ENCODE data around the gene DDX1. TPM values are rescaled to one million over a fixed set of nuclear protein-coding genes. Genes with fewer than 3 reads are reported as not detected.

The DDX1 gene
- total RNA-seq, 1 experiment from 2014 or later, result 62.6 TPM

DNA sequence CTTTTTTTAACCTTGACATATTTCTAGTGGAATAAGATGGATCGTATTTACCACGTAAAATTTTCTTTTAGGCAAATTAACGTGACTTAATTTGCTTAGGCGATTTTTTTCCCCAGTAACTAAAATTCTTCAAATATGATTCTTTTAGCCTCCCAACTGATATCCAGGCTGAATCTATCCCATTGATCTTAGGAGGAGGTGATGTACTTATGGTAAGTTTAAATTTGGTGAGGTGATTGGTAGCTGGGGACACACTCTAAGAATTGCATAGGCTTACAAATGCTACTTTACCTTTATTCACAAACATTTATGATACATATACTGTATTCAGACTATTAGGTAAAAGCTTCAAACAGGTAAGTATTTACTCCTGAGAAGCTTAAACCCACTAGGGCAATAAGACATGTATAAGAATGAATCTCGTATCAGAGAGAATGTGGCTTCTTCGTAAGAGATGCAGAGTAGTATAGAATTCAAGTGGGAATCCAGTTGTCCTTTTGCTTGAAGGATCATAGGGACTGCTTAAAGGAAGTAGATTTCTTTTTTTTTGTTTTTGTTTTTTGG, 3.8 kb downstream of the DDX1 start:
- Histone ChIP-seq H3K4me1 (ENCODE audit: insufficient read depth, low read length) (peaks cover 13% of the 10 kb centered on the region), H3K4me2 (ENCODE audit: low read length) (no peak overlapping the region), H3K4me3 (ENCODE audit: low read length) (no peak overlapping the region), H4K20me1 (ENCODE audit: low read length) (peaks cover 16% of the 10 kb centered on the region), H3K9me3 (ENCODE audit: low read length) (no peaks in the 10 kb centered on the region), H3K27ac (ENCODE audit: low read length) (no peak overlapping the region), H3F3A (ENCODE audit: low read length, unreplicated experiment) (no peaks in the 10 kb centered on the region), H3K36me3 (ENCODE audit: low read depth, low read length) (peaks cover 50% of the 10 kb centered on the region), H3K9me2 (replicated peaks; ENCODE audit: low read length) (no peaks in the 10 kb centered on the region), H2AFZ (ENCODE audit: low read length) (no peak overlapping the region), H3K9ac (ENCODE audit: low read length) (no peak overlapping the region), H3K27me3 (ENCODE audit: low read length) (no peaks in the 10 kb centered on the region), H3K79me2 (ENCODE audit: low read length) (peaks cover 40% of the 10 kb centered on the region)
- no peak for TF ChIP-seq EZH2 (IDR thresholded peaks at IDR 0.05; ENCODE audit: low read length, unreplicated experiment)
- TF ChIP-seq, protein P1, sequence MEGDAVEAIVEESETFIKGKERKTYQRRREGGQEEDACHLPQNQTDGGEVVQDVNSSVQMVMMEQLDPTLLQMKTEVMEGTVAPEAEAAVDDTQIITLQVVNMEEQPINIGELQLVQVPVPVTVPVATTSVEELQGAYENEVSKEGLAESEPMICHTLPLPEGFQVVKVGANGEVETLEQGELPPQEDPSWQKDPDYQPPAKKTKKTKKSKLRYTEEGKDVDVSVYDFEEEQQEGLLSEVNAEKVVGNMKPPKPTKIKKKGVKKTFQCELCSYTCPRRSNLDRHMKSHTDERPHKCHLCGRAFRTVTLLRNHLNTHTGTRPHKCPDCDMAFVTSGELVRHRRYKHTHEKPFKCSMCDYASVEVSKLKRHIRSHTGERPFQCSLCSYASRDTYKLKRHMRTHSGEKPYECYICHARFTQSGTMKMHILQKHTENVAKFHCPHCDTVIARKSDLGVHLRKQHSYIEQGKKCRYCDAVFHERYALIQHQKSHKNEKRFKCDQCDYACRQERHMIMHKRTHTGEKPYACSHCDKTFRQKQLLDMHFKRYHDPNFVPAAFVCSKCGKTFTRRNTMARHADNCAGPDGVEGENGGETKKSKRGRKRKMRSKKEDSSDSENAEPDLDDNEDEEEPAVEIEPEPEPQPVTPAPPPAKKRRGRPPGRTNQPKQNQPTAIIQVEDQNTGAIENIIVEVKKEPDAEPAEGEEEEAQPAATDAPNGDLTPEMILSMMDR (conservative IDR thresholded peaks at IDR 0.05; ENCODE audit: low read depth, low read length), result no peak
- TF ChIP-seq EZH2phosphoT487 (IDR thresholded peaks at IDR 0.05; ENCODE audit: borderline replicate concordance, low read length), result no peak
- BruUV-seq (replicated peaks), result no TSS peak
- no peak for DNase-seq
- ChIA-PET CTCF (no interaction called here), POLR2A (ENCODE audit: unreplicated experiment) (no interaction called here)
- ATAC-seq, result no peak
- intact Hi-C loops (cut with micrococcal nuclease), result no loop called here

DNA sequence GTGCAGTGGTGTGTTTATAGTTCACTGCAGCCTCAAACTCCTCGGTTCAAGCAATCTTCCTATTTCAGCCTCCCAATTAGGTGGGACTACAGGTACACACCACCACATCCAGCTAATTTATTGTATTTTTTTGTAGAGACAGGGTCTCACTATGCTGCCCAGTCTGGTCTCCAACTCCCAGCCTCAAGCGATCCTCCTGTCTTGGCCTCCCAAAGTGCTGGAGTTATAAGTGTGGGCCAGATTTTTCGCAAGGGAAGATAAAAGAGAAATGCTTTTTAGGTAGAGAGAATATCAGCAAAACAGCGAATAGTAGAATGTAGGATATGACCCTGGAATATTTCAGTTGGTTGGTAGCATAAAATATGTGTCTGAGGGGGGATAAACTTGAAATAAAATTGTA, 4.3 kb downstream of the DDX1 start:
- Histone ChIP-seq H3K27me3 (ENCODE audit: low read length) (no peaks in the 10 kb centered on the region), H2AFZ (ENCODE audit: low read length) (no peak overlapping the region), H4K20me1 (ENCODE audit: low read length) (peaks cover 16% of the 10 kb centered on the region), H3K4me2 (ENCODE audit: low read length) (no peak overlapping the region), H3K9me2 (replicated peaks; ENCODE audit: low read length) (no peaks in the 10 kb centered on the region), H3K9ac (ENCODE audit: low read length) (no peak overlapping the region), H3K4me3 (ENCODE audit: low read length) (no peak overlapping the region), H3K79me2 (ENCODE audit: low read length) (peaks cover 40% of the 10 kb centered on the region), H3K4me1 (ENCODE audit: insufficient read depth, low read length) (peaks cover 12% of the 10 kb centered on the region), H3K9me3 (ENCODE audit: low read length) (no peaks in the 10 kb centered on the region), H3F3A (ENCODE audit: low read length, unreplicated experiment) (no peaks in the 10 kb centered on the region), H3K36me3 (ENCODE audit: low read depth, low read length) (peaks cover 54% of the 10 kb centered on the region), H3K27ac (ENCODE audit: low read length) (no peak overlapping the region)
- TF ChIP-seq, protein P1 (conservative IDR thresholded peaks at IDR 0.05; ENCODE audit: low read depth, low read length), result no peak
- no peak for TF ChIP-seq EZH2phosphoT487 (IDR thresholded peaks at IDR 0.05; ENCODE audit: borderline replicate concordance, low read length)
- TF ChIP-seq EZH2 (IDR thresholded peaks at IDR 0.05; ENCODE audit: low read length, unreplicated experiment), result no peak
- intact Hi-C loops (cut with micrococcal nuclease), result no loop called here
- CTCF ChIA-PET, result no interaction called here
- POLR2A ChIA-PET (ENCODE audit: unreplicated experiment), result no interaction called here
- BruUV-seq (replicated peaks), result no TSS peak
- DNase-seq, result no peak
- no peak for ATAC-seq

GRCh38 chr2:15596350-15596749, 4.7 kb downstream of the DDX1 start:
- Histone ChIP-seq H3K27ac (ENCODE audit: low read length) (no peak overlapping the region), H4K20me1 (ENCODE audit: low read length) (peaks cover 16% of the 10 kb centered on the region), H3K4me2 (ENCODE audit: low read length) (no peak overlapping the region), H3K79me2 (ENCODE audit: low read length) (peaks cover 36% of the 10 kb centered on the region), H3F3A (ENCODE audit: low read length, unreplicated experiment) (no peaks in the 10 kb centered on the region), H3K27me3 (ENCODE audit: low read length) (no peaks in the 10 kb centered on the region), H3K4me1 (ENCODE audit: insufficient read depth, low read length) (peaks cover 8% of the 10 kb centered on the region), H3K9ac (ENCODE audit: low read length) (no peak overlapping the region), H3K9me2 (replicated peaks; ENCODE audit: low read length) (no peaks in the 10 kb centered on the region), H3K36me3 (ENCODE audit: low read depth, low read length) (peaks cover 58% of the 10 kb centered on the region), H2AFZ (ENCODE audit: low read length) (no peak overlapping the region), H3K9me3 (ENCODE audit: low read length) (no peaks in the 10 kb centered on the region), H3K4me3 (ENCODE audit: low read length) (no peak overlapping the region)
- ChIA-PET POLR2A (ENCODE audit: unreplicated experiment) (no interaction called here), CTCF (no interaction called here)
- DNase-seq (no peak), ATAC-seq (no peak)
- BruUV-seq (replicated peaks), result no TSS peak
- TF ChIP-seq EZH2 (IDR thresholded peaks at IDR 0.05; ENCODE audit: low read length, unreplicated experiment) (no peak), EZH2phosphoT487 (IDR thresholded peaks at IDR 0.05; ENCODE audit: borderline replicate concordance, low read length) (no peak)
- TF ChIP-seq, protein P1 (conservative IDR thresholded peaks at IDR 0.05; ENCODE audit: low read depth, low read length), result no peak
- intact Hi-C loops (cut with micrococcal nuclease), result no loop called here
